HG02571 (cell line): ENCODE measurements around the gene SLC35F3.
"Not testable (repeated sequence)": the region's sequence is repeated elsewhere in the genome, so short reads cannot be mapped to it uniquely, and the experiment has no call there.

Source experiments
- ATAC-seq: cut with Tn5 transposase; IDR thresholded peaks from one replicate; pipeline ENCODE4 v1.9.1; 2021; ENCODE audit warnings: mild to moderate bottlenecking, moderate library complexity; ENCODE audit not compliant: unreplicated experiment

Gene SLC35F3

DNA sequence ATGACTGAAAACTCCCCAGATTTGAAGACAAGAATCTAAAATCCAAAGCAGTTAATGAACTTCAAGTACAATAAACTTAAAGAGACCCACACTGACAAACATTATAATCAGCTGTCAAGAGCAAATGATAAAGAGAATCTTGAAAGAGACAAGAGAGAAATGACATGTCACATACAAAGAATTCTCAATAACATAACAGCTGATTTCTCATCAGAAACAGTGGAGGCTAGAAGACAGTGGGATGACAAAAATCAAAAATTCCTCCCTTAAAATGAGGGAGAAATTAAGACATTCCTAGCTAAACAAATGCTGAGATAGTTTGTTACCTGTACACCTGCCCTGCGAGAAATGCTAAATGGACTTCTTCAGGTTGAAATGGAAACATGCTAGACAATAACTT is 432.8 kb downstream of the SLC35F3 start:
- no peak for ATAC-seq

DNA sequence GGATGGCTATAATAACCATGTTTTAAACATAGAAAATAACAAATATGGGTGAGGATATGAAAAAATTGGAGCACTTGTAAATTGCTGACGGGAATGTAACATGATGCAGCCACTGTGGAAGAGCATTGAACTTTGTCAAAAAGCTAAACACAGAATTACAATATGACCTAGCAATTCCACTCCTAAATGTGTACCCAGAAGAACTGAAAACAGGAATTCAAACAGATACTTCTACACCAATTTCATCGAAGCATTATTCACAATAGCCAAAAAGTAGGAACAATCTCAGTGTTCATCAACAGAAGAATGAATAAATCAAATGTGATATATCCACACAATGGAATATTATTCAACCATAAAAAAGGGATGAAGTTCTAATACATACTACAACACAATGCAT is 436.1 kb downstream of the SLC35F3 start:
- ATAC-seq: no peak

DNA sequence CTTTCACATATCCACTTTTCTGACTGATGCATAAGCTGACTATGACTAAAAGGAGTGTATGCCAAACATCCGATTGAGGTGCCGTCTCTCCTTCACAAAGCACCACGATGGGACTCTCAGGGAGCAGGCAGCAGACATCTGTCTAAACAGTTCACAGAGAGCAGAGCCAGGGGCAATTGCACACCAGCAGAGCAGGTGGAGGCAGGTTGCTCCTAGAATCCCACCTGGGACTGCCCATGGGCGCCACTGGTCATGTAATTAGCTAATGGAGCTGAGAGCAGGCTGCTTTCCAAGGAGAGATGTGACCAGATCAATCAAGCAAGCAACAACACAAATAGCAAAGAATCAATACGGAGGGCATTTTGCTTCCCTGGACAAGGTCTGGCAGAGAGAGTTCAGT is 438.3 kb downstream of the SLC35F3 start:
- no peak for ATAC-seq

DNA sequence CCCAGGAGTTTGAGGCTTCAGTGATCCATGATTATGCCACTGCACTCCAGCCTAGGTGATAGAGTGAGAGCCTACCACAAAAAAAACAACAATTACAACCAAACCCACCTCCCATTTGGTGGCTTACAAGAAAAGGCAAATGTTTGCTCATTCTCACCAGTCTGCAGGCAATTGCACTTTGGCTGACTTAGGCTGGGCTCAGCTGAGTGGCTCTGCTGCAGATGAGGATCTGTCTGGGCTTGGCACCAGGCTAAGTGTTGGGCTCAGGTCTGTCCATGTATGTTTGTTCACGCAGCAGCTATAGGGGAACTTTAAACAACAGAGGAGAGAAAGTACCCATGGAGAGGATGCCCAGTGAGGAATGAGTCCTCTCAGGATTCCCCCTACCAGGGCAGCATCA is 440.8 kb downstream of the SLC35F3 start:
- no peak for ATAC-seq

DNA sequence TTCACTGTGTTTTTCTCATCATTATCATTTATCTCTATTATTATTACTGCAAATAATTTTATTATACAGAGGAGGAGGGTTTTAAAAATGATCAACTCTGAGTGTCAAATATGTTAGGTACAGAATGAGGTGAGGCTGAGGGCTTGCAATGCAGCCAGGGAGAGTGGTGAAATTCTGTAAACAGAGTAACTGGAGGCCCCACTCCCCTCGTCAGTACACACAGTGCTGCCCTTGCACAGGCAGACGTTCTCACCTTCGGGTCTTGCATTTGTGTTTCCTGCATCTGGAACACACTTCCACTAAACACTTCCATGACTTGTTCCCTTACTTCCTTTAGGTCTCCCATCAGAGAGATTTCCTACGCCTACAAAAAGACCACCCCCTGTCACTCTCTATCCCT is 444.5 kb downstream of the SLC35F3 start:
- ATAC-seq: no peak

DNA sequence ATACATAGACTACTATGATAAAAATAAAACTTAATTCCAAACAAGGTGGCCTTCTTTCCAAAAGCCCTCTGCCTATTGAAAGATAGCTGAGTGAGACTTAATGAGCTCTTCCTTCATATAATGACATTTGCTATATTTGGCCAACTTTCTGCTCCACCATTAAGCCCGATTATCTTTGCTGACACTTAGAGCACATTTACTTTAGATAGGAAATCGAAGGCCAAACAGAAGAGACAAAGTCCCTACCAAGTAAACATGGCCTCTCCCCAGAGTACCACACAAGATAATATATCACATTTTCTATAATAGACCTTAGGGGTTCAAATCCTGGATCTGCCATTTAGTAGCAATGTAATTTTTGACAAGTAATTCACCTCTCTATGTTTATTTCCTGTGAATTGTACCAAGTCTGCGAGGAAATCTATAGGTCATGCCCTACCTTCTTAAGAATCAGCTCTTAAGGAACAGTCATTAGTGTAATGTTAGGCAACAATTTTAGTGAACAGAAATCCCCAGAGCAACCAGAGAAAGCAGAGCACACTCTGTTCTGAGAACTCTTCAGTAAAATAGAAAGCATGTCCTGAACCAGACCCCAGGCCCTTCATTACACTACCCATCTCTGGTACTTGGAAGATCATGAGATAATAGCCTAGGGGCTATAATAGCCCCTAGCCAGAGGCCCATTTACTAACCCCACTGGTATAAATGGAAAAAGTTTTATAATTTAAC is 451.5 kb downstream of the SLC35F3 start:
- ATAC-seq: no peak

DNA sequence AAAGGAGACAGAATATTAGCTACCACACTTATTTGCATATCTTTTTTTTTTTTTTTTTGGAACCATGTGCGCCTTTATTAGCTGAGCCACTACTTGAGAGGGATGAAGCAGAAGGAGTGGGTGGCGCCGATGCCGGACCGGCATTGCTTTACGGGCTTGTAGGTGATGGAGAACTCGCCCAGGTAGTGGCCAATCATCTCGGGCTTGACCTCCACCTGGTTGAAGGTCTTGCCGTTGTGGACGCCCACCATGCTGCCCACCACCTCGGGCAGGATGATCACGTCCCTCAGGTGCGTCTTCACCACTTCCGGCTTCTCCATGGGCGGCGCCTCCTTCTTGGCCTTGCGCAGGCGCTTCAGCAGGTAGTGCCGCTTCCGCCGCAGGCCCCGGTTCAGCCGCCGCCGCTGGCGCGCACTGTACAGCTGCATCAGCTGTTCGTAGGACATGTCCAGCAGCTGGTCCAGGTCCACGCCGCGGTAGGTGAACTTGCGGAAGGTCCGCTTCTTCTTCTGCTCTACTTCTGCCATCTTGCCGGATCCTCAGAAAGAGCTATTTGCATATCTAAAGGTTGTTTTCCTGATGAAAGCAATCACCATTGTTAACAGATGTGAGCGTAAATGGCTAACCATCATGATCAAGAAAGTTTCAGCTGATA is 452.3 kb downstream of the SLC35F3 start:
- not testable (repeated sequence) for ATAC-seq

DNA sequence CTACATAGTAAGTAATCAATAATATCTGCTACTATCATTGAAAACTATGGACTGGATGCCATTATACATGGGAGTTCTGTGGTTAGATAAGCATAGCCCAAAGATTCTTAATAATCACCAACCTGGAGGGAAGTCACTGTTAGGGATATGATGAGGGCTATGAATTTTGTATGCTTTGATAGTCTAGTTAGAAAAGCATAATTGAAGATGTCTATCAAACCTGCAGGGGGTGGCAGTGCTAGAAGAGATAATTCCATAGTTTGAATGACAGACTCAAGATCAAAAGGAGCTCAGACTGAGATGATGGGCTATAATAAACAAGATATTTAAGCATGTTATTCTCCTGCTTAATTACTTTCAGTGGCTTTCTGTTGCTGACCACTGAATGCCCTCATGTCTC is 453.4 kb downstream of the SLC35F3 start:
- no peak for ATAC-seq

DNA sequence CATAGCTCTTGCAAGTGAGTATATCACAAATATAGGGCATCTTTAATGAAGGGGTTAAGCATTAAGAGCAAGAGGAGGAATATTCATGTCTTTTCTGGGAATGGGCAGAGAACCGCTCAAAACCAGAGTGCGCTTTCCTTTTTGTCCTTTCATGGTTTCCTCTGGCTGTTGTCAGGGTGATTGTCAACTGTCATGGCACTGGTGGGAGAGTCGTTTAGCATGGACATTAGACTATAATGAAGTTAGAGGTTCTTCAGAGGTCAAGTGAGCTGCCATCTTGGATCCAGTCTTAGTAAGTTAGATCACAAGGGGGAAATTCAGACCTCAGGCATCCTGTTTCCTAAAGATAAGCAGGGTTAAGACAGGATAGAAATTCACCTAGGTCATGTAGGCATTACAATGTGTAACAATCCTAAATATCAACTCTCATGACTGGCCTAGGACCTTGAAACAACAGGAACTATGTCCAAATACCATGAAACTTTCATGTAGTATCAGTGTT is 456.7 kb downstream of the SLC35F3 start:
- ATAC-seq: no peak

DNA sequence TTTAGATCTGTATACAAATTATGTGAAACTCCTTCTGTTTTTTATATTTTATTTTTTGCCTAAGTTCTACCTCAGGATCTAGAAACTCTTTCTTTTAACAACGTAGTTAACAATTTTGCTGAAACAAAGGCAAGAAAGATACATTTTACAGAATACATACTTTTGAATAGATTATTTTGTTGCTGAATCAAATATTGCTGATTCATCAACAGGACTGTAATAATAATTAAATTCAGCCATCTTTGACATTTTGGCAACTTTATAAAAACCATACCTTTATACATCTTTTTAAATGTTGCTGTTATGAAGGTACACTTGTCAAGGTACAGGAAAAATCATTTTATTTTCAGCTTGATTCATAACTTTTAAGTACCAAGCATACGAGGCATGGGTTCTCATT is 458.1 kb downstream of the SLC35F3 start:
- no peak for ATAC-seq

DNA sequence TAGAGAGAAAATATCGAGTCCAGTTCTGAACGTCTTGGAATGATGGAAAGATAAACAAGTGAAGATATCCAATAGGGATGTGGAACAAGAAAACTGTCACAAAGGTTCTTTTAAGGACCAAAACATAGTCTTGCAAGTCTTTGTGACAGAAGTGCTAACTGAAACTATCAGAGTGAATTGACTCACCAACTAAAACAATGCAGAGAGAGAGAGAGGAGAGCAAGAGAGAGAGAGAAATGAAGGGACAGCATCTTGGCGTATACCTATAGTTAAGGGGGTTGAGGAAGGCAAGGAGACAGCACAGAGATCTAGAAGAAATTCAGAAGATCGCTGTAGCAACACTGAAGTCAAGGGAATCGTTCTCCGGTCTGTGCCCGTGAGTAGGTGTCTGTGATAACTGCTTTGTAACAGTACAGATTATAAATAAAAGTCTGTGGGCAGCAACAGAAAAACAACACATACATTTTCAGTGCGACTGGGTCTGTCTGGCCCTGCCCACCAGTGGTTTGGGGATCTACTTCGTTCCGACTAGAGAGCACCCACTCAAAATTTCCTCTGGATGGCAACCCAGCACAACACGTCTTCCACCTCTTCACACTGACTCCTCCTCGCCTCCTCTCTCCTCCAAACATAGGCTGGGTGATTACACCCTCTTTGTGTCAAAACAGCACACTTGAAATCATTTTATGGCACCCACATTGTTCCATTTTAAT is 464.0 kb downstream of the SLC35F3 start:
- no peak for ATAC-seq

DNA sequence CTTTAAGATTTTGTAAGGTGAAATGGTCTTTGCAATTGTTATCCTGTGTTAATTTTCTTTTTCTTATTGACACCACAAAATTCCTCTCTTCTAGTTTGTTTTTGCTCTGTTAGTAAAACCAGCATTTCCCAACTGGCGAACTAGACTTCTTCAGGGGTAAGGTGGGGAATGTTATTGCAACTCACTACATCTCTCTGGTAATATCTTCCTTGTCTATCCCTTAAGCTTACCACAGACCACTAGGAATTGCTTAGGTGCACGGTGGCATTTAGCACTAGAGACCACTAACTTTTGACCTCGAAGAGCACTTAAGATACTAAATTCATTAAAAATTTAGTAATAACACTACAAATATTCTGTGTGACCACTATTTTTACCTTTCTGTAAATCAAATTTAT is 464.6 kb downstream of the SLC35F3 start:
- no peak for ATAC-seq

DNA sequence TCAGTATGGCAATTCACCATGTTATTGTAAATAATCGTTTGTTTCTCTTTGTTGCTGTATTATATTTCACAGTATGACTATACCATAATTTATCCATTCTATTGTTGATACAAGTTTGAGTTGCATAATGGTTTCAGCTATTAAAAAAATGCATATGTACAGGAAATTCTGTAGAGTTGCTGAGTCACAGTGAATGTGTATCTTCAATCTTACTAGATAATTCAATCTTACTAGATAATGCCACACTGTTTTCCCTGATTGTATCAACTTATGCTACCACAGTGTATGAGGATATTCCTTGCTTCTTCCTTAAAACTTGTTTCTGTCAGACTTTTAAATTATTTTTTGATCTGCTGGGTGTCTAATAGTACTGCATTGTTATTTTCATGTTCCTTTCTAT is 465.3 kb downstream of the SLC35F3 start:
- ATAC-seq: no peak

DNA sequence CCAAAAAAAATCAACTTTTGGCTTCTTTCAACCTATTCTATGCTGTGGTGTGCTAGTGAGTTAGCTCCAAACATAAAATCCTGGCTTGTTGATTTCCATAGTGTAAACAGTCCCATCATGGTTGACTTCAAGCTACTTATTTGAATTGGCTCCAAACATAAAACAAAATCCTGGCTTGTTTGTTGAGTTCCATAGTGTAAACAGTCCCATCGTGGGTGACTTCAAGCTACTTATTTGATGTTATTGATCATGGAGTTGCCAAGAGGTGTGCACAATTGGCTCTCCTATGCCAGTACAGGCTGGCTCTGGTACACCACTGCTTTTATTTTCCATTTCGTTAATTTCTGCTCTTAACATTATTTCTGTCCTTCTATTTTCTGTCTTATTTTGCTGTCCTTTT is 466.9 kb downstream of the SLC35F3 start:
- ATAC-seq: no peak

DNA sequence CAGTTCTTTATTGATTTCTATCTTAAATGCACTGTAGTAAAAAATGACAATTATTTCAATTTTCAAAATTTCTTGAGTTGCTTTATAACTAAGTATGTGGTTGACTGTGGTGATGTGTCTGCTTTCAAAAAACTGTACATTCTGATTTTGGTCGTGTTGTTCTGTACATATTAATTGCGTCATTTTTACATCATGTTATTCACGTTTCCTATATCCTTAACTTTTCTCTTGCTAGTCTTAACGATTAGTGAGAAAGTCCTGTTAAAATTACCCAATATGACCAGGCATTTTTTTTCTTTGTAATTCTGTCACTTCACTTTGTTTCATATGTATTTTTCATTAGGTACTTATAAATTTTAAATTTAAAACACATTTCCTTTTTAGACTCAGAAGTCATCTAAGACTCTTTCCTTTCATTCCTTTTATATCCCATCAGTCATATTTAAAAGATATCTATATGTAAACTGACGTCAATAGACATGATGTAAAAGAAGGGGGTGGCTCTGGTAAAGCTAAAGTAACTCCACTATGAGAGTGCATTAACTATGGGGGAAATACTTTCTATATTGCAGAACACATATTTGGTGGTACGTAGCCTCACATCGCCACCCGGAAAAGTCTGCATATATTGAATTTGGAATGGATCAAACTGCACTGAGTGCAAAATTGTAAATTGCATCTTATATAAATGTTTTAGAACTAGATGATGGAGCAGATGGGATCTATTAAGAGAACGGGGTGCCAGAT is 467.7 kb downstream of the SLC35F3 start:
- no peak for ATAC-seq

DNA sequence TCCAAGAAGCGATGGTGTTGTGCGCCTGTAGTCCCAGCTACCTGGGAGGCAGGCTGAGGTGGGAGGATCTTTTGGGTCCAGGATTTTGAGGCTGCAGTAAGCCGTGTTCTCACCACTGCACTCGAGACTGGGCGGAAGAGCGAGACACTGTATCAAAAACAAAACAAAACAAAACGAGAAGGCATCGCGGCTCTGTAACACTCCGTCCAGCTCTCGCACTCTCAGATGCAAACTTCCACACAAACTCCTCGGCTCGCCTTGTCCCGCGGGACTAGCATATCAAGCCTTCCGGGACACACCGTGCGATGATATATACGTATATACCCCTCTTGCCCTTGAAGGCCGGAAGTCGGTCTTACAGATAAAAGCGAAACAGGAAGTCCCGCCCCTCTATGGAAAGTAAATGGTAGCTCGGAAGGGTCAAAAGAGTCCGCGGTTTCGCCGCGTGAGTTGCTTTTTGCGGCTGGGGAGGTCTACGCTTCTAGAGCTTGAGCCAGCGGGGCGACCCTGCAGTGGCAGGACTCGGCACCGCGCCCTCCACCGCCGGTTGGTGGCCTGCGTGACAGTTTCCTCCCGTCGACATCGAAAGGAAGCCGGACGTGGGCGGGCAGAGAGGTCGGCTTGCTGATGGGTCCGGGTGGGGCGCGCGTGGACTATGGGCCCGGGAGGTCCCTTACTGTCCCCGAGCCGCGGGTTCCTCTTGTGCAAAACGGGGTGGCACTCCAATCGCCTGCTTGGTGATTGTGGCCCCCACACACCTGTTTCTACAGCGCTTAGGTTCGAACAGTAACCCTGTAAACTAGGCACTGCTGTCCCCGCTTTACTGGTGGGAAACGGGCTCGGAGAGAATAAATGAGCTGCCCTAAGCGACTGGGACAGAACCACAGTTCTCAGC is 468.8 kb downstream of the SLC35F3 start, which contains the start of gene COA6:
Gene COA6, plus strand, starts transcription at position 393 of the 895 bp plus-strand sequence. Its CDS starts 11 bp downstream, at position 404.
- ATAC-seq: peak; percentile 90

DNA sequence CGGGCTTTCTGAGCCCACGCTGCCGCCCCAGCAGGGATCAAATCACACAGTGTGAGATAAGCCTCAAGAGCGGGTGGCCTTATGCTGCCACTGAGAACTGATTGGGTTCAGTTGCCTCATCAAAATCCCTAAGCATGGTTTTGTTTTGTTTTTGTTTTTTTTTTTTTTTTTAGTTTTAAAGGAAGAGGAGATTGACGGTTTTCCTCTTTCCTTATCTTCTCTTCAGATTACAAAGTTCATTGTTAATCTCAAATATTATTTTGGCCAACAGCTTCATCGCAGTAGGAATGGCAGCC is 469.4 kb downstream of the SLC35F3 start:
- peak; percentile 26 for ATAC-seq
